Measurements from ENCODE around the gene ITPR1.
"Not testable (repeated sequence)": the region's sequence is repeated elsewhere in the genome, so short reads cannot be mapped to it uniquely, and the experiment has no call there.

ITPR1 gene

GRCh38 chr3:4493014-4493940 is at the start of gene ITPR1:
ITPR1 (plus strand) TSS chr3:4493348; CDS start chr3:4516492, 23,144 bp downstream.
- peak; percentile 96 for DNase-seq (ENCODE audit: low read depth, low spot score)

DNA sequence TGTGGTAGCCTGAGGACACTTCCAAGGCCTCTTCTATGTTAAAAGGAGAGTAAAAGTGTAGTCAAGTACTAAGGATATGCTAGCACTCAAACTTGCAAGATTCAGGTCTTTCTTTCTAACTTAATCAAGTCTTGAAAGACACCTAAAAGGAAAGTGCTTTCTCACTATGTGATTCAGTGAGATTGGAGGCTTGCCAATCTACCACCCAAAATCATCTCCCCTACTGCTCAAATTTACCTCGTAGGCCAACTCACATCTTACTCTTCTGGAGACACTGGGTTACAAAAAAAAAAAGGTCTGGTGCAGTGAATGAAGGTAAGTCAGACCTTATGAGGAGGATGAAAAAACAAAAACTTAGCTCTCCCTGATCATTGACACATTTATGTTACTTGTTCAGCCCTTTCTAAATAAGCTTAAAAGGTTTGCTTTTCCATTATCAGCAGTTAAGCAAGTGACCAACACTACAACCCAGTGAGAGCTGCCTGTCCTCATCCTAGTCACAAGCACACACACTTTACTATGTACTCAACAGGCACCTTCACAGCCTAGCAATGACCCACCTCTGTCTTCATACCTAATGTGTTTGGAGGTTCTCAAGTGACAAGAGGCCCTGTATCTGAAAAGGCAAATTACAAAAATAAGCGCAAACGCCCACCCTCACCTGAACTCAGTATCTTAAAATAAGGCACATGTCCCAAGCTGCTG is 45.7 kb upstream of the ITPR1 start:
- no peak for DNase-seq (ENCODE audit: low read depth, low spot score)

- no peak for DNase-seq (ENCODE audit: low read depth, low spot score)
These were observed 45.0 kb upstream of the ITPR1 start for GRCh38 chr3:4448187-4448586.

DNA sequence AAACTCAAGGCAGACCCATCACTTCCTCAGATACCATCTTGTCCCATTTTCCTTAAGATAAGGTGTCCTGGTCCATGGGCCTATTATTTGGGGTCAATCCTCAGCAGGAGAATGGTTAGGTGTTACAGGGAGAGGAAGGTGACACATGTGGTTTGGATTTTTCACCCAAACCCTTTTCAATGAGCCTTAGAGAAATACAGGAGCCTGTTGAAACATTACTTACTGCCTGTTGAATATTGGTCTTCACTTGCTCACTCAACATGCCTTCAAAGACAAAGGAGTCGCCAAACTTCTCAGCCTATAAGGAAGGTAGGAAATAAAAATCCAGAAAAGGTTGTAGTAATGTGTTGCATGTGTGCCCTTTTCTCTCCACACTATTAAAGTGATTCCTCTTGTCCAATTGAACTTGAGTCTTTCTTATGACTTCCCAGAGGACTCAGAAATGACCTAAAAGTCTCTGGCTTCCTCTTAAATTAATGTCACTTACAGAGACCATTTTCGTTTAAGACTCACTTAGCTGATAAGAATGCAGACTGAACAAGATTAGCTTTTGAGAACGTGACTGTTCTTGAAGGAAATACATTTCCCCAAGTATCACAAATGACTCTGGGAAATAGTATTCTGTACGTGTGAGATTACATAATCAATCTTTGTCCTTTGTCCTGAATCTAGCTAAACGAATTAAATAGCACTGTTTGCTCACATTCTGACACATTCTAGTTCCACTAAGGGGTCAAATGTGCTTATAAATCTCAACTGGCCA is 43.9 kb upstream of the ITPR1 start:
- no peak for DNase-seq (ENCODE audit: low read depth, low spot score)

DNA sequence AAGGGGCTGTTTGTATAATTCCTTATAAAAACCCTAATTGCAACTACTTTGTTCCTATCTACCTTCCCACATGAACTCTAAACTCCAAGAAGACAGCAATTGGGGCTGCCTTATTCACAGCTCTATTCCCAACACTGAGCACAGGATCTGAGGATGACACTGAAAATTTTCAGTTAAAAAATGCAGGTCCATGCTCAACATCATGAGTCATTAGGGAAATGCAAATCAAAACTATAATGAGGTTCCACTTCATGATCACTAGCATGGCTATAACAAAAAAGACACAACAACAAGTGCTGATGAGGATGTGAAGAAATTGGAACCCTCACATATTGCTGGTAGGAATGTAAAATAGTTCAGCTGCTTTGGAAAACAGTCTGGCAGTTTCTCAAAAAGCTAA is 39.0 kb upstream of the ITPR1 start:
- no peak for DNase-seq (ENCODE audit: low read depth, low spot score)

DNA sequence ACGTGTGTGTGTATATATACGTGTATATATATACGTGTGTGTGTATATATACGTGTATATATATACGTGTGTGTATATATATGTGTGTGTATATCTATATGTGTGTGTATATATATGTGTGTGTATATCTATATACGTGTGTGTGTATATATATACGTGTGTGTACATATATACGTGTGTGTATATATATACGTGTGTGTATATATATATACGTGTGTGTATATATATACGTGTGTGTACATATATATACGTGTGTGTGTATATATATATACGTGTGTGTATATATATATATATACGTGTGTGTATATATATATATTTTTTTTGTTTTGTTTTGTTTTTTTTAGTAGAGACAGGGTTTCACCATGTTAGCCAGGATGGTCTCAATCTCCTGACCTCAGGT is 36.4 kb upstream of the ITPR1 start:
- DNase-seq (ENCODE audit: low read depth, low spot score), result not testable (repeated sequence)

DNA sequence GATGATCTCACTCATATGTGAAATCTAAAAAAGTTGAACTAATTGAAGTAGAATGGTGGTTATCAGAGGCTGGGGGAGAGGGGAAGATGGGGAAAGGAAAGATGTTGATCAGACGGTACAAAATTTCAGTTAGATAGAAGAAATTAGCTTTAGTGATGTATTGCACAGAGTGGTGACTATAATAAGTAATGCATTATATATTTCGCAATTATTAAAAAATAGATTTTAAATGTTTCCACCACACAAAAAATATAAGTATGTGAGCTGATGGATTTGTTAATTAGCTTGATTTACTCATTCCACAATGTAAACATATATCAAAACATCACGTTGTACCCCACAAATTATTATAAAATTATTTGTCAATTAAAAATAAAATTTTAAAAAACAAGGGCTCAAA is 34.2 kb upstream of the ITPR1 start:
- DNase-seq (ENCODE audit: low read depth, low spot score), result no peak

- DNase-seq (ENCODE audit: low read depth, low spot score), result no peak
These were observed 32.8 kb upstream of the ITPR1 start for GRCh38 chr3:4460334-4460733.

GRCh38 chr3:4461468-4462090 is 31.6 kb upstream of the ITPR1 start:
- DNase-seq (ENCODE audit: low read depth, low spot score), result no peak

GRCh38 chr3:4462369-4463040 is 30.6 kb upstream of the ITPR1 start:
- DNase-seq (ENCODE audit: low read depth, low spot score), result no peak

DNA sequence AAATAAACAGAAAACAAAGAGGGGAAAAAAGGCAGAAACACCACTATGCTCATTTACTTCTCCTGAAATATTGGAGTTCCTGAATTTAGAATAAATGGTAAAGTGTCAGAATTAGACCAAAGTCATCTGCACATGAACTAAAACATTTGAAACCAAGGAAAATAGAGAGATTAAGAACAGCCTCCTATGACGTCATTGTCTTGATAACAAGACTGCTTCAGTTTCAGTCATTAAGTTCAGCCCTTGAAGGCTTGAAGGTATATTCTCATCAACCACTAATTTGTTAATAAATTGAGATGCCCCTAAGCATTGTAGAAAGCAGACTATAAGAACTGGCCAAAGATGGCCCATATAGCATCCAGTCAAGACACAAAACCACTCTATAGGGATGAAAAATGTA is 28.6 kb upstream of the ITPR1 start:
- no peak for DNase-seq (ENCODE audit: low read depth, low spot score)

DNA sequence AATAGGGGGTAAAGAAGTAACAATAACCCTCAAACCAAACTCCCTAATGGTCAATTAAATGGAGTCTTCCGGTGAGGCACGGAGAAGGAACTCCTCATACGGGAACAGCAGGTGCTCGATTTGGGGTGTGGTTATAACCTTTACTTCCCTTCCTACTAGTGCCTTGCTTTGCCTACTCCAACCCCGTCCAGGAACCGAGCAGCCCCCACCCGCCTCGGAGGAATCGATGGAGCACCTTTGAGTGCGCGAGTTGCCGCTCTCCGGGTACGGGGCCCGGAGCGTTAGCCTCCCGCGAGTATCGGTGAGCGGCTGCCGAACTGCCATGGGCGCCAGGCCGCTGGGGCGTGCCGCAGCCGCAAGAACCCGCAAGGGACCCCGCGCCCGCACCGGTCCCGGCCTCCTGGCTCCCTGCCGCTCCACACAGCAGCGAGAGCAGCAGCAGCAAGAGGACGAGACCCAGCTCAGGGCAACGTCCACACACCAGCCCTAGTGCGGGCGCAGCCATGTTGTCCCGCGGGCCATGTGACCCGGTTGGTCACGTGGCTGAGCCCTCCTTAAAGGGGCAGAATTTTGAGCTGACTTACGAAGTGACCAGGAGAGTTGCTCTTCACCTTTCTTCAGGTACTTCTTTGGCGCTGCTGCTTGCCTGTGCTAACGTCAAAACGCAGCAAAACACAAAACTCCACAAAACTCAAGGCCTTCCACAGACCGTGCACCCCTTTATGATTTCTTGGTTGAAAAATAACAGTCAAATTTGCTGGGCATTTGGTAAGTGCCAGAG is 26.2 kb upstream of the ITPR1 start, which contains the start of gene SUMF1:
Gene SUMF1 (minus strand): TSS at position 529 of the 781 bp plus-strand sequence. CDS start 24 bp downstream, at position 505.
- DNase-seq (ENCODE audit: low read depth, low spot score), result peak; percentile 46

DNA sequence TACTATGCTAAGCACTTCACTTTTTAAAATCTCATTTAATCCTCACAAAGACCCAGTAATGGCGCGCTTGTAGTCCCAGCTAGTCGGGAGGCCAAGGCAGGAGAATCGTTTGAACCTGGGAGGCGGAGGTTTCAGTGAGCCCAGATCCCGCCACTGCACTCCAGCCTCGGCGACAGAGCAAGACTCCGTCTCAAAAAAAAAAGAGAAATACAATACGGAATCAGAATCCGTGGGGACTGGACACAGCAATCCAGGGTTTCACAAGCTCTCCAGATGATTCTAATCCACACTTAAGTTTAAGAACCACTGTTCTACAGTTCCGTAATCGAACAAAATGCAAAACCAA is 25.7 kb upstream of the ITPR1 start:
- no peak for DNase-seq (ENCODE audit: low read depth, low spot score)

GRCh38 chr3:4471907-4472306 is 21.2 kb upstream of the ITPR1 start:
- DNase-seq (ENCODE audit: low read depth, low spot score), result no peak

- DNase-seq (ENCODE audit: low read depth, low spot score), result no peak
These were observed 20.8 kb upstream of the ITPR1 start for GRCh38 chr3:4472312-4472711.

DNA sequence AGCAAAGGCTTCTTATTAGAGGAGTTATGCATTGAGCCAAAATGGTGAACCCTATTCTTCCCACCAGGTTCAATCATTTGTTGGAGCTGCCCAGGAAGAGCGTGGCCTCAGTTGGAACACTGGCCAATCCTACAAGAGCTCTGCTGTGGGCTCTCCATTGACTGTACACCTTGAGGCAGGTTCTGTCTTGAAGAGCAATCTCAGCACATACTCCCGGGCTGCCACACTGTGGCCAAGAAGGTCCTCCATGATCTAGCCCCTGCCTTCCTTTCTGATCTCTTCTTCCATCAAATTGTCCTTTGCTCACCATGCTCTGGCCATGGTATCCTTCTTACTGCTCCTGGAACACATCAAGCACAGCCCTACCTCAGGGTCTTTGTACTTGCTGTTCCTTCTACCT is 20.4 kb upstream of the ITPR1 start:
- no peak for DNase-seq (ENCODE audit: low read depth, low spot score)

DNA sequence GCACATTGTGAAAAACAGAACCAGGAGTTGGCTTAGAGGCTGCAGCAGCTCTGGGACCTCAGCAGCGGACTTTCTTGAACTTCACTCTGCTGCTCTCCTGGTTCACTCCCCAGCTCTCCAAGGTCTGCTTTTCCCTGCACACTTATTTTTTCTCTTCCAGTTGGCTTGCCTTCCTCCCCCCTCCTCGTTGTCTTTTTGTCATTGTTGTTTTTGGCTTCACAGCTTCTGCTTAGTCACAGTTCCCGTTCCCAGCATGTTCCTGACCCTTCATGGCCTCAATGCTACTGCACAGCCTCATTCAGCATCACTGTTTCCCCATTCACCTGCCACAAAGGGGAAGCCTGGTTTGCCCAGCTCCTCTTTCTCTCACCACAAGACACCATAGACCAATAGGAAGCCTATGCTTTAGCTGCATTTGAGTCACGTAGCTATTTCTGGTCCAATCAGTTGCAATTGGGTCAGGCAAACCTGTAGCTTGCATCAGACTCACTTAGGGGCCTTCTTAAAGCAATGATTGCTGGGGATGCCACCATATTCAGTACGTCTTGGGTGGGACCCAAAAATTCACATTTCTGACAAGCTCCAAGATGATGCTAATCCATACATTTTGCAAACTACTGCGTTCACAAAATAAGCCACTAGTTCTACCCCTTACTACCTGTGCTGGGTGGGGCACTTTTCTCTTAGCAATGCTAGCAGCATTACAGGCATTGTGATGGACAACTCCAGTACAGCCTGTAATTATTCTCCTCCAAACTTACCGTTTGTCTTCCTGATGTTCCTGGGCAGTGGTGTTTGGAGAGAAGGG is 18.3 kb upstream of the ITPR1 start:
- no peak for DNase-seq (ENCODE audit: low read depth, low spot score)

DNA sequence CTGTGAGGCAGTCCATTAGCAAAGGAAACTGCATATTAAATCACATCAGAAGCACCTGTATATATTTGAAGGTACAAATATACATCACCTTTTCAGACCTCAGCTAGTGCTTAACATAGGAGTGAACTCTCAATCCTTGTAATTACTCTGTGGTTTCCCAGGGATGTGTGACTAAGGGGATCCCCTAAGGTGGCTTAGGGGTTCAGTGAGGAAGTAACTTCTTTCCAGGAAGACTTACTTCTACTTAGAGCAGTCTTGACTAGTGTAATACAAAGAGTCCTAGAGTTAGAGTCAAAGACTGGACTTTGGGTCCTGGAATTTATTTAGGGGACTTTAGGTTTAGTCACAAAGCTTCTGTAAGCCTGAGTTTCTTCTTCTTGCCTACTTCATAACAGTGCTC is 17.3 kb upstream of the ITPR1 start:
- no peak for DNase-seq (ENCODE audit: low read depth, low spot score)

DNA sequence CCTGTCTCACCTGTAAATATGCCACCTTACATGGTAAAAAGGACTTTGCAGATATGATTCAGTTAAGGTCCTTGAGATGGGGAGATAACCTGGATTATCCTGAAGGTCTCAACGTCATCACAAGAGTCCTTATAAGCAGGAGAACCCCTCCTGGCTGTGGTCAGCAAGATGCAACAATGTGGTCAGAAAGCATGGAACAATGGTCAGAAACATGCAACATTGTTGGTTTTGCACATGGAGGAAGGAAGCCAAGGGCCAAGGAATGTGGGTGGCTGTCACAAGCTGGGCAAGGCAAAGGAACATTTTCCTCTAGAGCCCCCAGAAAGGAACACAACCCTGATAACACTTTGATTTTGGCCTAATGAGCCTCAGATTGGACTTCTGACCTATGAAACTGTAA is 16.7 kb upstream of the ITPR1 start:
- no peak for DNase-seq (ENCODE audit: low read depth, low spot score)

- DNase-seq (ENCODE audit: low read depth, low spot score), result no peak
These were observed 14.9 kb upstream of the ITPR1 start for GRCh38 chr3:4478261-4478660.
